ENCODE results near the gene USP8. TPM values are rescaled to one million over a fixed set of nuclear protein-coding genes. Genes with fewer than 3 reads are reported as not detected.

The USP8 gene
- total RNA-seq, 1 donor, result 61.2 TPM

DNA sequence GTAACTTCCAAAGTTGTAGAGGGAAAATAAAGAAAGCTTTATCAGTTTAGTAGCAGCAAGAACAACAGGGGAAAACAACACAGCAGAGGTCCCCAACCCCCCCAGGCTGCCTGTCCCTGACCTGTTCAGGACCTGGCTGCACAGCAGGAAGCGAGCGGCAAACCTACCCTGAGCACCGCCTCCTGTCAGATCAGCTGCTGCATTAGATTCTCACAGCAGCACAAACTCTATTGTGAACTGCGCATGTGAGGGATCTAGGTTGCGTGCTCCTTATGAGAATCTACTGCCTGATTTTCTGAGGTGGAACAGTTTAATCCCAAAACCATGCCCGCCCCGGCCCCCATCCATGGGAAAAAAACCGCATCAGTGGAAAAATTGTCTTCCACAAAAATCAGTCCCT lies 81.9 kb downstream of the USP8 start:
- DNase-seq (ENCODE audit: insufficient read length, low spot score, missing footprints), result no peak
- no peaks in the 10 kb centered on the region for H3K36me3 ChIP-seq (ENCODE audit: insufficient read depth, low read length)
- H3K4me3 ChIP-seq (ENCODE audit: insufficient read depth, low read length), result no peak overlapping the region
- H3K9me3 ChIP-seq (ENCODE audit: low read depth, low read length), result no peaks in the 10 kb centered on the region
- H4K20me1 ChIP-seq (ENCODE audit: insufficient read depth, low read length), result no peaks in the 10 kb centered on the region
- H3K4me1 ChIP-seq (ENCODE audit: insufficient read depth, low read length), result no peaks in the 10 kb centered on the region
- no peaks in the 10 kb centered on the region for H3K79me2 ChIP-seq (ENCODE audit: insufficient read depth, low read length)
- no peaks in the 10 kb centered on the region for H3K27me3 ChIP-seq (ENCODE audit: insufficient read depth, low read length)
- H3K27ac ChIP-seq (ENCODE audit: low read depth, low read length), result no peak overlapping the region
- H3K4me2 ChIP-seq (ENCODE audit: insufficient read depth, low read length), result no peak overlapping the region
- TF ChIP-seq, protein P1, sequence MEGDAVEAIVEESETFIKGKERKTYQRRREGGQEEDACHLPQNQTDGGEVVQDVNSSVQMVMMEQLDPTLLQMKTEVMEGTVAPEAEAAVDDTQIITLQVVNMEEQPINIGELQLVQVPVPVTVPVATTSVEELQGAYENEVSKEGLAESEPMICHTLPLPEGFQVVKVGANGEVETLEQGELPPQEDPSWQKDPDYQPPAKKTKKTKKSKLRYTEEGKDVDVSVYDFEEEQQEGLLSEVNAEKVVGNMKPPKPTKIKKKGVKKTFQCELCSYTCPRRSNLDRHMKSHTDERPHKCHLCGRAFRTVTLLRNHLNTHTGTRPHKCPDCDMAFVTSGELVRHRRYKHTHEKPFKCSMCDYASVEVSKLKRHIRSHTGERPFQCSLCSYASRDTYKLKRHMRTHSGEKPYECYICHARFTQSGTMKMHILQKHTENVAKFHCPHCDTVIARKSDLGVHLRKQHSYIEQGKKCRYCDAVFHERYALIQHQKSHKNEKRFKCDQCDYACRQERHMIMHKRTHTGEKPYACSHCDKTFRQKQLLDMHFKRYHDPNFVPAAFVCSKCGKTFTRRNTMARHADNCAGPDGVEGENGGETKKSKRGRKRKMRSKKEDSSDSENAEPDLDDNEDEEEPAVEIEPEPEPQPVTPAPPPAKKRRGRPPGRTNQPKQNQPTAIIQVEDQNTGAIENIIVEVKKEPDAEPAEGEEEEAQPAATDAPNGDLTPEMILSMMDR (IDR thresholded peaks at IDR 0.05; ENCODE audit: extremely low read depth, low read depth, low read length), result no peak
- no peak overlapping the region for H2AFZ ChIP-seq (ENCODE audit: low read length)

DNA sequence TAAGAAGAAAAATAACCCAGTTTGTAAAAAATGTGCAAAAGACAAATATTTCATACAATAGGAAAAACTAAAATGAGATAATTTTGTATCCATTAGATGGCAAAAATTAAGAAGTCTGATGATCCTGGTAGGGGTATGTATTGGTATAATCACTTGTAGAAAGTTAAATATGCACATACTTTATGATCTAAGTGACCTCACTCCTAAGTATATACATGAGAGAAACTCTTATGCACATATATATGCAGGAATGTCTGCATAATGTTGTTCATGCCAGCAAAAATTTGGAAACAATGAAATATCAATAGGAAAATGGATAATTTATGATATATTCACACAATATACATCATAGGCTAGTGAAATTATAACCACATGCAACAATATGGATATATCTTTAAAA lies 88.8 kb downstream of the USP8 start:
- Histone ChIP-seq H3K27me3 (ENCODE audit: insufficient read depth, low read length) (no peaks in the 10 kb centered on the region), H4K20me1 (ENCODE audit: insufficient read depth, low read length) (no peaks in the 10 kb centered on the region), H3K27ac (ENCODE audit: low read depth, low read length) (no peak overlapping the region), H3K36me3 (ENCODE audit: insufficient read depth, low read length) (no peaks in the 10 kb centered on the region), H3K79me2 (ENCODE audit: insufficient read depth, low read length) (no peaks in the 10 kb centered on the region), H3K4me1 (ENCODE audit: insufficient read depth, low read length) (no peaks in the 10 kb centered on the region), H3K4me3 (ENCODE audit: insufficient read depth, low read length) (no peak overlapping the region), H2AFZ (ENCODE audit: low read length) (no peak overlapping the region), H3K9me3 (ENCODE audit: low read depth, low read length) (no peaks in the 10 kb centered on the region), H3K4me2 (ENCODE audit: insufficient read depth, low read length) (no peak overlapping the region)
- TF ChIP-seq, protein P1 (IDR thresholded peaks at IDR 0.05; ENCODE audit: extremely low read depth, low read depth, low read length), result no peak
- DNase-seq (ENCODE audit: insufficient read length, low spot score, missing footprints), result no peak

DNA sequence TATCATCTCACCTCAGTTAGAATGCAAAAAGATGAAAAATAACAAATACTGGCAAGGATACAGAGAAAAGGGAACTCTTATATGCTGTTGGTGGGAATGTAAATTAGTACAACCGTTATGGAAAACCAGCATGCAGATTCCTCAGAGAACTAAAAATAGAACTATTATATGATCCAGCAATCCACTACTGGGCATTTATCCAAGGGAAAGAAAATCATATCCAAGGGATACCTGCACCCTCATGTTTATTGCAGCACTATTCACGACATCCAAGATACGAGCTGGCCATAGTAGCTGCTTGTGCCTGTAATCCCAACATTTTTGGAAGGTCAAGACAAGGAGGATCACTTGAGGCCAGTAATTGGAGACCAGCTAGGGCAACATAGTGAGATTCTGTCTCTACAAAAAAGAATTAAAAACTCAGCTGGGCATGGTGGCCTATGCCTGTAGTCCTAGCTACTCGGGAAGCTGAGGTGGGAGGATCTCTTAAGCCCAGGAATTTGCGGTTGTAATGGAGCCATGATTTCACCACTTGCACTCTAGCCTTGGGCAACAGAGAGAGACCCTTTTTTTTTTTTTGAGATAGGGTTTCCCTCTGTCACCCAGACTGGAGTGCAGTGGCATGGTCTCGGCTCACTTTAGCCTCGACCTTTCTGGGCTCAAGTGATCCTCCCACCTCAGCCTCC lies 95.7 kb downstream of the USP8 start:
- Histone ChIP-seq H3K36me3 (ENCODE audit: insufficient read depth, low read length) (no peaks in the 10 kb centered on the region), H3K27me3 (ENCODE audit: insufficient read depth, low read length) (no peaks in the 10 kb centered on the region), H4K20me1 (ENCODE audit: insufficient read depth, low read length) (no peaks in the 10 kb centered on the region), H2AFZ (ENCODE audit: low read length) (no peak overlapping the region), H3K4me3 (ENCODE audit: insufficient read depth, low read length) (no peak overlapping the region), H3K4me2 (ENCODE audit: insufficient read depth, low read length) (no peak overlapping the region), H3K4me1 (ENCODE audit: insufficient read depth, low read length) (no peaks in the 10 kb centered on the region), H3K79me2 (ENCODE audit: insufficient read depth, low read length) (no peaks in the 10 kb centered on the region), H3K9me3 (ENCODE audit: low read depth, low read length) (no peaks in the 10 kb centered on the region), H3K27ac (ENCODE audit: low read depth, low read length) (no peak overlapping the region)
- TF ChIP-seq, protein P1 (IDR thresholded peaks at IDR 0.05; ENCODE audit: extremely low read depth, low read depth, low read length), result no peak
- DNase-seq (ENCODE audit: insufficient read length, low spot score, missing footprints), result no peak

DNA sequence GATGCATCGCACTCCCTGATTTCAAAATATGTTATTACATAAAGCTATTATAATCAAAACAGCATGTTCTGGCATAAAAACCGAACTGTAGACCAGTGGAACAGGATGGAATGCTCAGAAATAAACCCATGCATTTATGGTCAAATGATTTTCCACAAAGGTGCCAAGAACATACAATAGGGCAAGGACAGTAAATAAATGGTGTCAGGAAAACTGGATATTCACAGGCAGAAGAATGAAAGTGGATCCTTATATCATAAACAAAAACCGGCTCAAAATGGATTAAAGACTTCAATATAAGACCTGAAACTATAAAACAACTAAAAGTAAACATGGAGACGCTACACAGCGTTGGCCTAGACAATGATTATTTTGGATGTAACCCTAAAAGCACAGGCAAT lies 99.6 kb downstream of the USP8 start:
- Histone ChIP-seq H3K4me3 (ENCODE audit: insufficient read depth, low read length) (no peak overlapping the region), H2AFZ (ENCODE audit: low read length) (peak overlapping the region; percentile 23), H3K27me3 (ENCODE audit: insufficient read depth, low read length) (no peaks in the 10 kb centered on the region), H4K20me1 (ENCODE audit: insufficient read depth, low read length) (no peaks in the 10 kb centered on the region), H3K4me1 (ENCODE audit: insufficient read depth, low read length) (no peaks in the 10 kb centered on the region), H3K9me3 (ENCODE audit: low read depth, low read length) (no peaks in the 10 kb centered on the region), H3K27ac (ENCODE audit: low read depth, low read length) (no peak overlapping the region), H3K79me2 (ENCODE audit: insufficient read depth, low read length) (no peaks in the 10 kb centered on the region), H3K36me3 (ENCODE audit: insufficient read depth, low read length) (no peaks in the 10 kb centered on the region), H3K4me2 (ENCODE audit: insufficient read depth, low read length) (no peak overlapping the region)
- TF ChIP-seq, protein P1 (IDR thresholded peaks at IDR 0.05; ENCODE audit: extremely low read depth, low read depth, low read length), result no peak
- DNase-seq (ENCODE audit: insufficient read length, low spot score, missing footprints), result no peak
